HG02571 (cell line): ENCODE measurements around the gene EXOSC7.
"Not testable (repeated sequence)": the region's sequence is repeated elsewhere in the genome, so short reads cannot be mapped to it uniquely, and the experiment has no call there.

Source experiments
- ATAC-seq: cut with Tn5 transposase; IDR thresholded peaks from one replicate; pipeline ENCODE4 v1.9.1; 2021; ENCODE audit warnings: mild to moderate bottlenecking, moderate library complexity; ENCODE audit not compliant: unreplicated experiment

Gene EXOSC7

DNA sequence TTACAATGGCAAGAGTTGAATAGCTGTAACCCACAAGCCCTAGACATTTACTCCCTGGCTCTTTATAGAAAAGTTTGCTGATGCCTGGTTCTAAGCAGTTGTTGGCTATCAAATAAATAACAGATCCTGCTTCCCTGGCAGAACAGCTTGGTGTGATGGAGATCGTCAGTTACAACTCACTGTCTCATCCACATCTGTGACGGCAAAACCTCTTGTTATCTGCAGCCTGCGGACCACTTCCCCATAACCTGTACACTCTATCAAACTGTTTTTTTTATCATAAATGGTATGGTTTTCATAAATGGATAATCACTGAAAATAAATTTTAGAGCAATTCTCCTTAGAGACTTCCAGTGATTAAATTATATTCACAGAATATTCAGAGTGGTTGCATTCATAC, 14.2 kb upstream of the EXOSC7 start:
- no peak for ATAC-seq

DNA sequence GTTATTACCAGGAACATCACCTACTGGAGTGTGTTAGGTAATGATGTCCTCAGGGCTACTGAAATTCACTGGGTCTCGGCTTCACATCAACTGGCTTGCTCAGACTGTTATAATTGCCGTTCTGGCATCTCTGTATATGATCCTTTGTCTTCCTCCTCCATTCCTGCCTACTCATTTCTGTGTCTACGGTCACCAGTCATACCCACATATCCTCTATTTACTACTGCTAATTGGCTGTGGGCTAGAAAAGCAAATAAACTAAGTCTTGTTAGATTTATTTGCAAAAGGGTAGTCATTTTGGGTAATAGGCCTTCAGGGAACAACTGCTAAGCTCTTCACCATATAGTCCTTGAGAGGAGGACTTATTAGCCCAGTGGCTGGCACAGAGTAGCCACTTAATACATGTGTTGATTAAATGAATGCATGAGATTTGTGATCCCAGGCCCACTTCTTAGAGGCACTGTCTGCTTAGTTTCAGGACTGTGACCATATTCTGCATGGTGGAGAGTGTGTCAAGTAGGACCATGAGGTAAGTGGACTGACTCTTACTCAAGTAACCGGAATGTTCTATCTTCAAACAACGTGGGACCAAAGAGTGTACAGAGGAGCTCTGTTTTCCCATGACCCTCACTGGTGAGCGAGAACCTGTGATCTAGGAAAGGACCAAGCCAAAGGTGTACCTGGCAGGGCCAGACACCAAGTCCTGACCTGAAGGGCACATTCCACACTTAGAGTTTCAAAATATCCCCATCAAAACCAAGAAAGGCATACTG, 13.2 kb upstream of the EXOSC7 start:
- no peak for ATAC-seq

DNA sequence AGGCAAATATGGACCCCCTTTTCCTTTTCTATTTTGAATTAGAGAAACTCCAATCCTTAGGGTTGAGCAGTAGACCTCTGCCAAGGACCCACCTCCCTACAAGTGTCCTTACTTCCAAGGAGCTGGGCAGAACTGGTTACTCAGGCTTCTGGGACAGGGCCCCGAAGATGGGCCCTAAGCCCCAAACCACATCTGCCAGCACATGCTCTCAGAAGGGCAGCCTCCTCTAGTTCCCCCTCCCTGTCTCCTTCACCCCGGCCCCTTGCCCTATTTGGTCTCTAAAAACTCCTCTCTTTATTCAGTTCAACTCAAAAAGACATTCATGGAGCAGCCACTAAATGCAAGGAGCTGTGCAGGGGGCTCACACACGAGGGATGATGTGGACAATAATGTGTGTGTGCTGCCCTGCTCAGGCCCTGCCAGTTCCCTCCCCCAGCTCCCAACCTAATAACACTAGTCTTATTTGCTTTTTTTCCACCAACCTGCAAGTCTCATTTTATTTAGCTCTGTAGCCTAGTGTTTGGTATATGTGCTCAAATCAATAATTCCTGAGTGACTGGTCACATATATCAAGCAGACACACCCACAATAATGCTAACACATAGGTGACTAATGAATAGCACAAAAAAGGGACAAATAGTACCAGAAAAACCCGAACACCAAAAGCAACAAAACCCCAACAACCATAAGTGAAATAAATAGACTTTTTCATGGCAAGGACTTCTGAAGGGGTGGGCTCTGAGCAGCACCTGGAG, 12.3 kb upstream of the EXOSC7 start:
- no peak for ATAC-seq

DNA sequence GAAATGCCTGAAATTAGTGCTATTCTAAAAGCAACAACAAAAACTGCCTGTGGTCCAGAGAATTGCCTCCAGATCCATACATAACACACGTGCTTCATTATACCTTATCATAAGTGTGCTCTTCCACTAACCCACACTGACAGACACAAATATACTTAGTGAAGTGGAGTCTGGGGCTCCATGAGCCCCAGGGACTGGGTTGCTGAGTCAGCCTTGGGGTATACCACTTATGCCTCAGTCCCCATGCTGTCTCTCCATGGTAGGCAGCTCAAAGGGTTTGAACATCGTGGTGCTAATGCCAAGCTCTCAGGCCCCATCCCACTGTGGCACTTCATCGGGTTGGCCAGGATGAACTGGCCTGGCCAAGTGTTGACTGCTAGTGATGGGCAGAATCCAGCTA, 10.9 kb upstream of the EXOSC7 start:
- no peak for ATAC-seq

DNA sequence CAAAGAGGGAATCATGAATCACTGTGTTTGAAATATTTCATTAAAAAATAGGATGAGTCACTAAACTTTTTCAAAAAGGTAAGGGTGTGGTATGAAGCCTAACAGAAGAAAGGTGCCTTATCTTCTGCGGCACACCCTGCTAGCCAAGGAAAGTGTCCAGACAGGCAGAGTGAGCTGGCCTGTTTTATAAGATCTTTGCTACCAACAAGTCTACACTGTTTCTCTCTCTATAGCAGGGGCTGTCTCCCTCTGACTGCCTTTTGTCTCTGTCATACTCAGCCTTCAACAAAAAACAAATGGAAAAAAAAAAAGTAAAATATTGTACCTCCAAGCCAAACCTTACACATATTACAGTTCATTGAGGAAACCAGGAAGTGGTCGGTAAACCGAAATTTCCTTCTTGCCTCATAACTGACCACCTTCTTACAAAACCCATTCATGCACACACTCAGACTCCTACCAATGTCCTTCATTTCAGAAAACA, 9.2 kb upstream of the EXOSC7 start:
- ATAC-seq = no peak

DNA sequence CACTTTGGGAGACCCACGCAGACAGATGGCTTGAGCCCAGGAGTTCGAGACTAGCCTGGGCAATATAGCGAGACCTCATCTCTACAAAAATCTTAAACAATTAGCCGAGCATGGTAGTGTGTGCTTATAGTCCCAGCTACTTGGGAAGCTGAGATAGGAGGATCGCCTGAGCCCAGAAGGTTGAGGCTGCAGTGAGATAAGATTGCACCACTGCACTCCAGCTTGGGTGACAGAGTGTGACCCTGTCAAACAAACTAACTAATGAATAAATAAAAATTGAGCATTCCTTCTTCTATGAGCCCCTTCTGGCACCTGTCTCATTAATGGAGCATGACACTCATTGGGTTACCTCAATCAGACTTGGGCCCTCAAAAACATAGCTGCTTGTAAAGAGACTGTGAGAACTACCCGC, 7.6 kb upstream of the EXOSC7 start:
- no peak for ATAC-seq

DNA sequence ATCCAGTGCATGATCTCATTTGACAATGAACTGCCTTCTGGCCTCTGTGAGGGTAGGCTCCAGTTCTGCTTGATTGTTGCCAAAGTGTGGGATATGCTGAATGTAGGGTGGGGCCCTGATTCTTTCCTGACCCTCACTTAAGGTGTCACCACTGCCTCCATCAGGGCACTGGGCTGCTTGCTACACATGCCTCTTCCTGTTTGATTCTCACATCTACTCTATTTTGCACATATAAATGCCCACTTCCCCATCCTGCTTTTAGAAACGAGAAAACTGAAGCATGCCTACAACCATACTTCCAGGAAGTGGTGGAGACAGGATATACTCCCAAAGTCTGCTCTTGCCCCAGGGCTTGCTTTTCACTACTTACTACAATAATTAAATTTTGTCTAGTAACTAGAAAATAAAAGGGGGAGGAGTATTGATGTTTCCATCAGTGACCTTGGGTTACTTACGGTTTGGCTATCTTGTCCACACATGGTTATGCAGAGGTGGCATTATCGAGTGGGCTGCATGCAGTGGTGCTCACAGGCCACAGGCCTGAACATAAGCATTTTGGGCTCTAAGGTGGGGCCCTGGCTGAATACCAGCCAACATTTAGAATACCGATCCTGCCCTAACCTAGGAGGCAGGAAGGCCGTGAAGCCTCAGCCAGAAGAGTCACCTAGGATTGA, 6.8 kb upstream of the EXOSC7 start:
- ATAC-seq = no peak

DNA sequence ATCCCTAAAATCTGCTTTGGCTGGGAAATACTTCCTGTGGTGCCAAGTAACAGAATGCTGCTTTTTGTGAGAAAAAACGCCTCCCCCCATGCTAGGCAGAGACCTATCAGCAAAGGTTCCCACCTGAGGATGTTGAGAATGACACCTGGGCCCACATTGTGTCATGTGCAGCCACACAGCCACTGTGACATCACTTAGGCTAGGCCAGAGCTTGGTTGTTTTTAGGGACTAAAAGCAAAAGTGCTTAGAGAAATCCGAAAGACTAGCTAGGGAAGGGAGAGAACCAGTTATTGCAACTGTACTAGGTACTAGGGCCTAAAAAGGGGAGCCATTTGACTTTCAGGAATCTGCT, 6.2 kb upstream of the EXOSC7 start:
- ATAC-seq = no peak

DNA sequence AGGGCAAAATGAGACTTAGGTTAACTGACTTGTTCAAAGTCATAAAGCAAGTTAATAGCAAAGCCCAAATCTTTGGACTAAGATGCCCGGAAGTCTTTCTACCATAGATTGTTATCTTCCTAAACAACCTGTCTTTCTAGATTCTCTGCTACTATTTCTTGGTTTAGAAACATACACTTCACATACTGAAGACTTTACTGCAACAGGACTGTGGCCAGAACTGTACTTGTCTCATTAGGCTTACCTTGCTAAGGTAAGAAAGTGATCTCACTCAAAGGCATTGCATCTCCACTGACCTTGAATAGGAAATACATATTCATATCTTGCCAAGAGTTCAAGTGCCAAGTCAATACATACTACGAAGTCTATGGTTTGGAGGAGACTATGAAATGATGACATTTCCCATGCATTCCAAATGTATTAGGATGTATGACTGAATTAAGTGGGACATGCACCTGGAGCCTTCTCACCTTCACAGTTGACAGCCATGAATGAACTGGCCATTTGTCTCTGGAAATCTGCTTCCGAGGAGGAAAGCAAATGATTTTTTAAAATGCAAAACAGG, 5.0 kb upstream of the EXOSC7 start:
- no peak for ATAC-seq

DNA sequence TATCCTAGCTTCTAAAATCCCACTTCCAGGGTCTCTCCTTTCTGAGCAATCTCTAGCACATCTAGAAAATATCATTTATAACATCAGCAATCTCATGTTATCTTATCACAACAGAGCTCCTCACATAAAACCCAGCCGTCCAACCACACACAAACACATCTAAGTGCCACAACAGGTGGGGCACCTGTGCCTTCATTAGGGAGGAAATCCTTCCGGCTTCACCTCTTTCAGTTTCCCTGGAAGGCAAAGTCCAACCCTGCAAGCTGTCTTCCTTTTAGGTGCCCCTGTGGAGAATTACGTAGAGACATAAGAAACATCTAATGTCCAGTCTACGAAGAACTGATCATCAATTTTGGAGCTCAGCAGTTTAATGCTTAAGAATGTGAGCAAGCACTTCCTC, 1.6 kb upstream of the EXOSC7 start:
- ATAC-seq = no peak

DNA sequence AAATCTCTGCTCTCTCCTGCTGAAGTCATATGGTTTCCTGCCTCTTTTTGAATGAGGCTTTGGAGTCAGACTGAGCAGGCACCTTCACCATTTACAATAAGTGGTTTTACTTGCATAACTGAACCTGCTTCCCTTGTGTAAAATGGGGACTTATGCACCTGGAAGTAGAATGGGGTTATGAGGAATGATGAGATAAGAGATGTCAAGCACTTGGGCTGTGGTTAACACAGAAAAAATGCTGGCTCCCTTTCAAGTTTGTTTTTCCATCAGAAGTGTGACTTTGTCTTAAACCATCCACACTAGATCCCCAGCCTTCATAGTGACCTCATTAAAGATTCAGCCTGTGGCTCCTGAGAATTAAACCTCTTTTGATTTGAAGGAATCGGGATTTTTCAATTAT, 5.2 kb downstream of the EXOSC7 start:
- no peak for ATAC-seq

DNA sequence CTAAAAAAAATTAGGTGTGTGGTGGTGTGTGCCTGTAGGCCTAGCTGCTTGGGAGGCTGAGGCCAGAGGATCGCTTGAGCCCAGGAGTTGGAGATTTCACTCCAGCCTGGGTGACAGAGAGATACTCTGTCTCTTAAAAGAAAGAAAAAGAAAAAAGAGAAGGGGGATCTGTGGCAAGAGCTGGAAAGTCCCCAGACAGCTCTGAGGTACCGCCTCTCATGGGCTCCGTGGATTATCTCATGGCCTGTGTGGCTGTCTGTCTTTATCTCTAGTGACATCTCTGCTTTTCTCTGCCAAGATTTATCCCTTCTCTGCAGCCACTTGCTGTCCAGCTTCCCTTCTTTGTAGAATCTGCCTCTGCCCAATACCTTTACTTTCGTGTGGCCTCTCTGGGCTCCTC, 5.7 kb downstream of the EXOSC7 start:
- no peak for ATAC-seq

DNA sequence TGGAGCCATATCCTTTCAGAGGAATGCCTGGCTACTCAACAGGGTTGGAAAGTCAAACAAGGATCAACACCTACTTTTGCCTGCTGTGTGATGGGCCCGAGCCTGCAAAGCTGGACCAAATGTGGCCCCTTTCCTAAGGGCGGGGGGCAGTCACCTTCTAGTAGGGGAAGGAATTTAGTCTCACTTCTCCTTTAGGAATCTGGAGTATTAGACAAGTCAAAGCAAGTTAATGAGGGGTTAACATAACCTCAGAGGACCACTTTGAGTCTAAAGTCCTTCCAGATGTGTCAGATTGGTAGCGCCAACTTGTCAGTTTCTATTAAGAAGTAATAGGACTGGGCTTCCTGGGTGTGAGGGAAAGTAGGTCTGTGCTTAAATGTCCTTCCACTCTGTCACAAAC, 6.8 kb downstream of the EXOSC7 start:
- ATAC-seq = no peak

DNA sequence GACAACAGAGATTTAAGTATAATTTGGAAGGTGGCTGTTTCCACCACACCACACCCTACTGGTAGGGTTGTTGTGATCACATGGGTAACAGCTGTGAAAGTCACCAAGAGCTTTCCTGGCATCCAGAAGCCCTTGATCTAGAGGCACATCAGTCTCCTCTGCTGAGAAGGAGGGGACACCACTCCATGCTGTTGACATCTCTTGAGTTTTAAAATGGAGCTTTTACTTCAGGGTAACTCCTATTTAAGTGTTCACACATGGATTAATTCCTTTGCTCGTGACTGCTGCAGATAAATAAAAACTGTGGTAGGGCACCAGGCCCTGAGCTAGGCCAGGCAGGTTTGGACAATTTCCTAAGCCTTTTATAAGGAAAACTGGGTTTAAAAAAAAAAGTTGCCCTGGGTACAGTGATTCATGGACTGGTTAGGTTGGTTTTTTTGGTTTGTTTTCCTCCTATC, 7.5 kb downstream of the EXOSC7 start:
- no peak for ATAC-seq

DNA sequence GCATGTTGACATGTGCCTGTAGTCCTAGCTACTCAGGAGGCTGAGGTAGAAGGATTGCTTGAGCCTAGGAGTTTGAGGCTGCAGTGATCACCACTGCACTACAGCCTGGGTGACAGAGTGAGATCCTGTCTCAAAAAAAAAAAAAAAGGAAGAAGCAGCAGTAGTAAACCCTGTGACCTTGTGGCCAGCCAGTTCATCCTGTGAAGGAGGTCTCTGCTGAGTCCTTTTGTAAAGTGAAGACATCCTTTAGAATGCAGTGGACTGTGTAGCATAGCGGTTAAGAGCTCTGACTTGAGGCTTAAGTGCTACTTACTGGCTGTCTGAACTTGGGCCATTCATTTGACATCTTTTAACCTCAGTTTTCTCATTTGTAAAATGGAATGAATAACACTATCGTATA, 8.3 kb downstream of the EXOSC7 start:
- ATAC-seq = no peak

DNA sequence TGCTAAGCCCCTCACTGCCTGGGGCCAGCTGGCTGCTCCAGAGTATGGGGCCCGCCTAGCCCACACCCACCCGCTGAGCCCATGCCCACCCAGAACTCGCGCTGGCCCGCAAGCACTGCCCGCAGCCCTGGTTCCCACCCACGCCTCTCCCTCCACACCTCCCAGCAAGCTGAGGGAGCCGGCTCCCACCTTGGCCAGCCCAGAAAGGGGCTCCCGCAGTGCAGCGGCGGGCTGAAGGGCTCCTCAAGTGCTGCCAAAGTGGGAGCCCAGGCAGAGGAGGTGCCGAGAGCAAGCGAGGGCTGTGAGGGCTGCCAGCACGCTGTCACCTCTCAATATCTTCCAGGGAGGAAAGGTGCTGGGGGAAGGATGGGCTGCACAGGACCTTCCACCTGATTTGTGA, 10.3 kb downstream of the EXOSC7 start:
- not testable (repeated sequence) for ATAC-seq

DNA sequence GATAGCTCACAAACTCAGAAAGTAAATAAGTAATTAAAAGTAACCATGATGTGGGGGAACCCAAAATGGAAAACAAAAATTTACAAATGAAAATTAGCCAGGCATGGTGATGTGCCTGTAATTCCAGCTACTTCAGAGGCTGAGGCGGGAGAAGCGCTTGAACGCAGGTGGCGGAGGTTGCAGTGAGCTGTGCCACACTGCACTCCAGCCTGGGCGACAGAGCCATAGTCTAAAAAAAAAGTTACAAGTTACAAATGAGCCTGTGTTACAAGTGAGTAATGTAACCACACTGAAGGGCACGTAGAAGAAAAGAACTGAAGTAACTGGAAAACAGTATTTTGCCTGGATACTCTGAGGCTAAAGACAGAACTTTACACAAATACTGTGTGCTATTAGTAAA, 11.3 kb downstream of the EXOSC7 start:
- no peak for ATAC-seq

DNA sequence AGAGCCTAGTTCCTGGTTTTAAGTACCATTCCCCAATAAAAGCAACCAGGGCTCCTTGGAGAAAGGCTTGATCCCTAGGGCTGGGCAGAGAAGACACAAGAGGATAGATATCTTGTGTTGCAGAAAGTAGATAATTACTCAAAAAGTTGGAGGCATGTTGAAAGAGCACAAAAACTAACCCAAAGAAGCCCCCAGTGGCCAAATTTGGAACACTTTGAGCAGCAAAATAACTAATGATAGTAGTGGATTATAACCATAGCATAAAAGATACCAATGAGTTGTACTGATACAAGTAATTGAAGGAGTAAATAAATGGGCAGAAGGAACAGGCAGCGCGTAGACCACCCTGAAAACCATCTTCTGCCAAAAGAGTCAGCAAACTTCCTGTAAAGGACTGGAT, 12.0 kb downstream of the EXOSC7 start:
- ATAC-seq = no peak

DNA sequence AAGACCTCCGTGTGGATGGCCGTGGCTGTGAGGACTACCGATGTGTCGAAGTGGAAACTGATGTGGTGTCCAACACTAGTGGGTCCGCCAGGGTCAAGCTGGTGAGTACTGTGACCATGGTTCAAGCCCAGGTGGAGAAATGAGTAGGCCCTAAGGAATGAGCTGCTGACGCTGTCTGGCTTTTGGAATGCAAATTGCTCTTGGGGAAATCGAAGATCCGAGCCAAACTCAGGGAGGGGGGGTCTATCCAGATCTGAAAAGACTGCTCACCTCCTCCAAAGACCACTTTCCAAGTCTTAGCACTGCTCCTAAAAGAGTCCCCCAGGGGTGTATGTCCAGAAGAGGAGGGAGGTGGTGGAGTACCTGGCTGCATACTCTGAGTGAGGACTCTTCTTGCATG, 13.1 kb downstream of the EXOSC7 start:
- no peak for ATAC-seq

DNA sequence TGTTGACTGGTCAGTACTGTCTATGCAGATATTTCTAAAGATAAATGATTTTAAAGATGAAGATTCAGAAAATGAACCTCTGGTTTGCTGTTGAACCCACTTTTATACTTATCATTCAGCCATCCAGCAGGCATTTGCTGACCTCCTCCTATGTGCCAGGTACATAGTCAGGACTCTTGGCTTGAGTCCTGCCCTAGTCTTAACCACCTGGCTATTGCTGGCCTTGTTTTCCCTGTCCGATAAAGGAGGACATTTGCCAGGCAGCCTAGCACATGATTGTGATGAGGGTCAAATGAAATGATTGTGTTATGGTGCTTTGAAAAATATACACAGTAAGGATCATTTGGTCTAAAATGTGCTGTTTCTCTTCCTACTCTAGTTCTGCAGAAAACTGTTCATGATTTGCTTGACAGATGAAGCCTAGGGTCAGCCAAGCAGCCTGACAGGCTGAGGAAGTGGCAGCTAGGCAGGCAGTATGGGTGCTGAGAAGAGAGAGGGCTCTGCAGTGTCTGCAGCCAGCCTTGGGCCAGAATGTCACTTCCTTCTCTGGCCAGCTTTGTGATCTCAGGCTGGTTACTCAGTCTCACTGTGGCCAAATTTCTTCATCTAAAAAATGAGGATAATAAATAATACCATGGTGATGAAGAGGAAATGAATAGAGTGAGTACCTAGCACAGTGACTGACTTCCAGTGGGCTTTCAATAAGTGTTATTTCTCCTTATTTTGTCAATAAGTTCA, 13.8 kb downstream of the EXOSC7 start:
- no peak for ATAC-seq

DNA sequence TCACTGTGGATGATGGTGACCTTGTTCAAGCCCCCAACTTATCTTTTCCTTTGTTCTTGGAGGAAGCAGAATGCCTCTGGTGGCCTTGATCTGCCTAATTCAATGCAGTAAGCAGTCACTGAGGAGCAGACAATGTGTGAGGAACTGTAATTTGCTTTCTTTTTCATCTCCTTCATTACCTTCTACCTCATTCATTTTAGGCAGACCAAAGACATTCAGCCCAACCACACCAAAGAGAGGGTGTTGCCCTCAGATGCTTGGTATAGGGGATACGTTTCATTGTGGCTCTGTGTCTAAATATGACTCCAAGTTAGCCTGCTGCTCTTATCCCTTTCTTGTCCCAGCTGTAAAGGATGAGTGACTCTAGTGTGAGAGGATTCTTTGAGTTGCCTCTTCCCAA, 15.3 kb downstream of the EXOSC7 start:
- ATAC-seq = no peak
